Right lobe of liver (tissue), 4 donors: ENCODE measurements around the gene MNX1.

Experiments used
- CTCF ChIP-seq, 4 donors: fragments of 200-600 bp in 3 of 4; fragments of 450-650 bp in 1 of 4; IDR thresholded peaks; one replicate each; pipeline versions ENCODE4 v1.5.1 to v1.8.0; 2016 to 2022; ENCODE audit warnings: antibody characterized with exemption in 4 of 4, mild to moderate bottlenecking in 2 of 4
- POLR2A ChIP-seq: fragments of 450-650 bp; IDR thresholded peaks from one replicate; pipeline ENCODE4 v1.6.1; 2017; ENCODE audit warnings: antibody characterized with exemption, mild to moderate bottlenecking
- donor health status: DM: no; HTN: no; CAD: no.
- donor health status: DM: no; HTN: no; CAD: no.
- donor health status: DM: no; HTN: yes; CAD: no.

GRCh38 chr7:156968183-156968582 is 42.3 kb downstream of the MNX1 start:
- TF ChIP-seq CTCF (IDR thresholded peaks at IDR 0.05) = no peak
- no peak for TF ChIP-seq POLR2A
